ENCODE data around the gene EDNRA.

Gene EDNRA

GRCh38 chr4:147496500-147496899 is 15.6 kb downstream of the EDNRA start:
- in situ Hi-C loops (cut with MboI; ENCODE audit: low sequenced_read_pairs) = no loop called here

- in situ Hi-C loops (cut with MboI; ENCODE audit: low sequenced_read_pairs) = no loop called here
These were observed 17.2 kb downstream of the EDNRA start for GRCh38 chr4:147498031-147498660.

GRCh38 chr4:147508346-147508745 is 27.4 kb downstream of the EDNRA start:
- in situ Hi-C loops (cut with MboI; ENCODE audit: low sequenced_read_pairs) = no loop called here

GRCh38 chr4:147509386-147509785 is 28.5 kb downstream of the EDNRA start:
- in situ Hi-C loops (cut with MboI; ENCODE audit: low sequenced_read_pairs) = no loop called here

- in situ Hi-C loops (cut with MboI; ENCODE audit: low sequenced_read_pairs) = no loop called here
These were observed 30.2 kb downstream of the EDNRA start for GRCh38 chr4:147510962-147511668.

GRCh38 chr4:147513091-147513490 is 32.2 kb downstream of the EDNRA start:
- in situ Hi-C loops (cut with MboI; ENCODE audit: low sequenced_read_pairs) = no loop called here

- in situ Hi-C loops (cut with MboI; ENCODE audit: low sequenced_read_pairs) = no loop called here
These were observed 33.1 kb downstream of the EDNRA start for GRCh38 chr4:147513952-147514351.

- in situ Hi-C loops (cut with MboI; ENCODE audit: low sequenced_read_pairs) = no loop called here
These were observed 34.5 kb downstream of the EDNRA start for GRCh38 chr4:147515220-147515936.

- in situ Hi-C loops (cut with MboI; ENCODE audit: low sequenced_read_pairs) = no loop called here
These were observed 35.2 kb downstream of the EDNRA start for GRCh38 chr4:147516133-147516532.

- in situ Hi-C loops (cut with MboI; ENCODE audit: low sequenced_read_pairs) = no loop called here
These were observed 37.2 kb downstream of the EDNRA start for GRCh38 chr4:147518086-147518485.

- in situ Hi-C loops (cut with MboI; ENCODE audit: low sequenced_read_pairs) = no loop called here
These were observed 38.2 kb downstream of the EDNRA start for GRCh38 chr4:147518846-147519767.

- in situ Hi-C loops (cut with MboI; ENCODE audit: low sequenced_read_pairs) = no loop called here
These were observed 43.7 kb downstream of the EDNRA start for GRCh38 chr4:147524601-147525000.

- in situ Hi-C loops (cut with MboI; ENCODE audit: low sequenced_read_pairs) = no loop called here
These were observed 44.8 kb downstream of the EDNRA start for GRCh38 chr4:147525494-147526271.

- in situ Hi-C loops (cut with MboI; ENCODE audit: low sequenced_read_pairs) = no loop called here
These were observed 45.4 kb downstream of the EDNRA start for GRCh38 chr4:147526272-147526654.

- in situ Hi-C loops (cut with MboI; ENCODE audit: low sequenced_read_pairs) = no loop called here
These were observed 47.2 kb downstream of the EDNRA start for GRCh38 chr4:147528054-147528453.

GRCh38 chr4:147530134-147530533 is 49.2 kb downstream of the EDNRA start:
- in situ Hi-C loops (cut with MboI; ENCODE audit: low sequenced_read_pairs) = no loop called here

GRCh38 chr4:147530723-147531122 is 49.8 kb downstream of the EDNRA start:
- in situ Hi-C loops (cut with MboI; ENCODE audit: low sequenced_read_pairs) = no loop called here

GRCh38 chr4:147532896-147533295 is 52.0 kb downstream of the EDNRA start:
- in situ Hi-C loops (cut with MboI; ENCODE audit: low sequenced_read_pairs) = no loop called here

GRCh38 chr4:147533331-147533730 is 52.4 kb downstream of the EDNRA start:
- in situ Hi-C loops (cut with MboI; ENCODE audit: low sequenced_read_pairs) = no loop called here

GRCh38 chr4:147535124-147535523 is 54.2 kb downstream of the EDNRA start:
- in situ Hi-C loops (cut with MboI; ENCODE audit: low sequenced_read_pairs) = no loop called here

All from HL-60/S4 (cell line).